Adrenal gland (tissue), 5 donors: Measurements from ENCODE around the gene CHST3.

ENCODE experiments used
- POLR2A ChIP-seq, 2 donors: fragments of 450-650 bp; IDR thresholded peaks; one replicate each; pipeline ENCODE4 v1.6.1; 2017; ENCODE audit warnings: antibody characterized with exemption in 2 of 2, mild to moderate bottlenecking in 2 of 2, moderate library complexity in 1 of 2
- TF ChIP-seq, protein P1 (sequence below), 6 experiments: fragments of 450-650 bp in 4 of 6; fragments of 200-600 bp in 2 of 6; sonication (generic) in 1 of 6; IDR thresholded peaks; 1 replicate in 5 of 6; 2 replicates in 1 of 6; pipeline versions ENCODE4 v1.5.1 to v1.8.0; 2016 to 2021; ENCODE audit warnings: antibody characterized with exemption in 6 of 6, mild to moderate bottlenecking in 2 of 6, moderate library complexity in 1 of 6
- donor health status: DM: no; HTN: no; CAD: no.

GRCh38 chr10:71995887-71996575 lies 31.8 kb downstream of the CHST3 start:
- TF ChIP-seq, protein P1, sequence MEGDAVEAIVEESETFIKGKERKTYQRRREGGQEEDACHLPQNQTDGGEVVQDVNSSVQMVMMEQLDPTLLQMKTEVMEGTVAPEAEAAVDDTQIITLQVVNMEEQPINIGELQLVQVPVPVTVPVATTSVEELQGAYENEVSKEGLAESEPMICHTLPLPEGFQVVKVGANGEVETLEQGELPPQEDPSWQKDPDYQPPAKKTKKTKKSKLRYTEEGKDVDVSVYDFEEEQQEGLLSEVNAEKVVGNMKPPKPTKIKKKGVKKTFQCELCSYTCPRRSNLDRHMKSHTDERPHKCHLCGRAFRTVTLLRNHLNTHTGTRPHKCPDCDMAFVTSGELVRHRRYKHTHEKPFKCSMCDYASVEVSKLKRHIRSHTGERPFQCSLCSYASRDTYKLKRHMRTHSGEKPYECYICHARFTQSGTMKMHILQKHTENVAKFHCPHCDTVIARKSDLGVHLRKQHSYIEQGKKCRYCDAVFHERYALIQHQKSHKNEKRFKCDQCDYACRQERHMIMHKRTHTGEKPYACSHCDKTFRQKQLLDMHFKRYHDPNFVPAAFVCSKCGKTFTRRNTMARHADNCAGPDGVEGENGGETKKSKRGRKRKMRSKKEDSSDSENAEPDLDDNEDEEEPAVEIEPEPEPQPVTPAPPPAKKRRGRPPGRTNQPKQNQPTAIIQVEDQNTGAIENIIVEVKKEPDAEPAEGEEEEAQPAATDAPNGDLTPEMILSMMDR (IDR thresholded peaks at IDR 0.05) = no peak
- no peak for TF ChIP-seq POLR2A (IDR thresholded peaks at IDR 0.05)
